HG02763 (cell line): ENCODE data around the gene MSH5.
"Not testable (repeated sequence)": the region's sequence is repeated elsewhere in the genome, so short reads cannot be mapped to it uniquely, and the experiment has no call there.

Experiments
- ATAC-seq: cut with Tn5 transposase; IDR thresholded peaks from one replicate; pipeline ENCODE4 v1.9.1; 2021; ENCODE audit warnings: mild to moderate bottlenecking, moderate library complexity; ENCODE audit not compliant: unreplicated experiment

The MSH5 gene

DNA sequence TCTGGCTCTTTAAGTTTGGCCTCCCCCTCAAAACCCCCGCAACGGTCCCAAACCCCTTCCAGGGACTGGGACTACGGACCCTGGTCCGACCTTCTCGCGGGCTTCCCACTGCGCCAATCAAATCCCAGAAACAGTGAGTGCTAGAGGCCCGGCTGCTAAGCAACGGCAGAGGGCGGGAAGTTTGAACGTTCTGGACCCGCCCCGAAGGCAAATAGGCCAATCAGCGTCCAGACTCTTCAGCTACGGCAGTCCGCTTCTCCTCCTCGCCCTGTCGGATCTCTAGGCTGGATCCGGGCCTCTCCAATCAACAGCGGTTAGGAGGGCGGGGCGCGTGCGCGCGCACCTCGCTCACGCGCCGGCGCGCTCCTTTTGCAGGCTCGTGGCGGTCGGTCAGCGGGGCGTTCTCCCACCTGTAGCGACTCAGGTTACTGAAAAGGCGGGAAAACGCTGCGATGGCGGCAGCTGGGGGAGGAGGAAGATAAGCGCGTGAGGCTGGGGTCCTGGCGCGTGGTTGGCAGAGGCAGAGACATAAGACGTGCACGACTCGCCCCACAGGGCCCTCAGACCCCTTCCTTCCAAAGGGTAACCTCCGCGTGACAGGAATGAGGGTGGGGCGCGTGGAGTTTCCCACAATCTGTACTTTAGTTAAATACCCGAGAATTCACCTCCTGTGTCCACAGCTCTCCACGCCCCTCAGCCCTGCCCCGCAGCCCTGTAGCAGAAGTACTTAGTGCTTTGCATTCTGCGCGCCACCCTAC, at the start of gene MSH5:
MSH5 (plus strand) TSS at position 367 of the 758 bp plus-strand sequence. CDS start 462 bp downstream, outside the sequence.
- ATAC-seq: peak; percentile 77

GRCh38 chr6:31690231-31691077, 49.4 kb upstream of the MSH5 start:
- ATAC-seq: no peak

- no peak for ATAC-seq
These were observed 48.7 kb upstream of the MSH5 start for GRCh38 chr6:31691078-31691463.

DNA sequence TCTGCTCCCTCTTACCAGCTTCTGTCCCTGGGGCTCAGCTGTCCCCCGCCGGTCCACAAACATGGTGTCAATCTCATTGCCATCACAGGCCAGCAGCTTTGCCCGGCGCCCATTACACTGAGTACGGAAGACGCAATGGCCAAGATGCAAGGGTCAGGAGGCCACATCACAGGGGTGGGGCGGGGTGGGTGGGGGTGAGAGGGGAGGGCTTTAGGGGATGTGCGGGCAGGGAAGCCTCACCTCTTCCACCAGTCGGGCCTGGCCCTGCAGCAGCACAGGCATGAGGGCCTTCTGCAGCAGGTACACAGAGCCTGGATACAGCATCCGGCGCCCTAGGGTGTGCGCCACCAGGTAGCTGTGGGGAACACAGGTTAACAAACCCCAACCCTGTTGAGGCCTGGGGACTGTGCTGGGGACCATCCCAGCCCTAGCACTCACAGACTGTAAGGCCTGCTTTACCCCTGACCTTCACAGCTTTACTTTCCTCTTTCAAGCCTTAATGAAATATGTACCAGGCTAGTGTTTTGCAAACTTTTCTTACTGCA, 48.2 kb upstream of the MSH5 start:
- ATAC-seq: no peak

GRCh38 chr6:31692353-31692752, 47.5 kb upstream of the MSH5 start:
- no peak for ATAC-seq

GRCh38 chr6:31692886-31693285, 46.9 kb upstream of the MSH5 start:
- ATAC-seq: no peak

- no peak for ATAC-seq
These were observed 46.3 kb upstream of the MSH5 start for GRCh38 chr6:31693535-31693934.

DNA sequence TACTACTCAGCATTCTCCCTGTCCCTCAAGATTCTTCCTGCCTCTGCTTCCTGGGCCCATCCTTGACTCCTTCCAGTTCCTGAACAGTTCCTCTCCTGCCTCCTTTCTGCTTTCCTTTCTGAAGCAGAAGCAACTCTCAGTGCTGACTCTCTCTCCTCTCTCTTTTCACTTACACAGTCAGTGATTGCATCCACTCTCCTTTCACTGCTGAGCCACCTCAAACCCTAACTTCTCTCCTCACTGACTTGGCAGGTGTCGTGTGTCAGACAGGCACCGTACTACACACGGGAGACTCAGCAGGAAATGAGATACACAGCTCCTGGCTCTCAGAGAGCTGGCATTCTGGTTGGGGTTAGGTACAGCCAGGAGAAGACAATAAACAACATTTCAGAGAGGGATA, 42.2 kb upstream of the MSH5 start:
- ATAC-seq: no peak

DNA sequence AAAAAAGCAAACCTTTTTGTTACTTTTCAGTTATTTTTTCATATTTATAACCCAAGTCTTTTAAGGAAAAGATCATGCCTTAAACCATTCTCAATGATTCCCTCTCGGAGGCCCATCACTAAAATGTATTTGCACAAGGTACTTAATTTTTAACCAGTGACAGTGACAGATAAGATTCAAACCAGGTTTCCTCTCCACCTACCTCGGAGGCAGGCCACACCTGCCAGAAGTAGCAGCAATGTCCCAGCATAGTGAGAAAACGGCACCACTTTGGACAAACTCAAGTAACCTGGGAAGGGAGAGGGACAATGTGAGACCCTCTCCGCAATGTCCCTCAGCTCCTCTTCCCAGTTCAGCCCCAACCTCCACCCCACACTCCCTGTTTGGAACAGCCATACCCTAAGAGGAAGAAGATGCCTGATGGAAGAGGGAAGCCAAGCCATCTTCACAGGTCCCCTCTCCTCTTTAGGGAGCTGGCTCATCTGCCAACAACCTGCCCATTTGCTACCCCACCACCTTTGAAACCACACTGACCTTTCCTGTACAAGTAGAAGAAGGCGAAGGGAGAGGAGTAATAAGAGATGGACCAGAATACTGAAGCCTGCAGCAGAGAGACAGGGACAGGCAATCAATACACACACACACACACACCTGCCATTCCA, 38.9 kb upstream of the MSH5 start:
- ATAC-seq: no peak

GRCh38 chr6:31701666-31702404, 38.0 kb upstream of the MSH5 start:
- ATAC-seq: no peak

GRCh38 chr6:31702405-31702818, 37.4 kb upstream of the MSH5 start:
- no peak for ATAC-seq

- ATAC-seq: peak; percentile 83
These were observed 36.7 kb upstream of the MSH5 start, which contains the start of gene ABHD16A for GRCh38 chr6:31702819-31703716. ABHD16A (minus strand) TSS chr6:31703324; CDS start chr6:31703281, 43 bp downstream.

GRCh38 chr6:31705931-31706330, 33.9 kb upstream of the MSH5 start:
- no peak for ATAC-seq

- ATAC-seq: no peak
These were observed 33.2 kb upstream of the MSH5 start, which contains the start of gene LY6G6F for GRCh38 chr6:31706599-31706998. LY6G6F (plus strand) TSS chr6:31706866; CDS start chr6:31706907, 41 bp downstream.

DNA sequence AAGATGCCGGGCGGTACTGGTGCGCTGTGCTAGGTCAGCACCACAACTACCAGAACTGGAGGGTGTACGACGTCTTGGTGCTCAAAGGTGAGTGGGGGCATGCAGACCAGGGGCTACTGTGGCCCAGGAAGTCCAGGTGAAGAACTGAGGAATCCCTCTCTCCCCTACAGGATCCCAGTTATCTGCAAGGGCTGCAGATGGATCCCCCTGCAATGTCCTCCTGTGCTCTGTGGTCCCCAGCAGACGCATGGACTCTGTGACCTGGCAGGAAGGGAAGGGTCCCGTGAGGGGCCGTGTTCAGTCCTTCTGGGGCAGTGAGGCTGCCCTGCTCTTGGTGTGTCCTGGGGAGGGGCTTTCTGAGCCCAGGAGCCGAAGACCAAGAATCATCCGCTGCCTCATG, 32.1 kb upstream of the MSH5 start:
- ATAC-seq: no peak

DNA sequence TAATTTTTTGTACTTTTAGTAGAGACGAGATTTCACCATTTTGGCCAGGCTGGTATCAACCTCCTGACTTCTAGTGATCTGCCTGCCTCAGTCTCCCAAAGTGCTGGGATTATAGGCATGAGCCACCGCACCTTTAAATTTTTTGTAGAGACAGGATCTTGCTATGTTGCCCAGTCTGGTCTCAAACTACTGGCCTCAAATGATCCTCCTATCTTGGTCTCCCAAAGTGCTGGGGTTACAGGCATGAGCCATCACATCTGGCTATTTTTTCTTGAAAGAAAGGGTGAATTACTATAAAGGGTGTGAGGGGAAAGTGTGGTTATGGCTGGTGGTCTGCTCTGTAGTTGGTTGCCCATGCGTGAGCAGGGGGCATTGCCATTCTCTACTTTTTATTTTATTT, 31.6 kb upstream of the MSH5 start:
- ATAC-seq: no peak

GRCh38 chr6:31709157-31709556, 30.6 kb upstream of the MSH5 start:
- ATAC-seq: not testable (repeated sequence)

DNA sequence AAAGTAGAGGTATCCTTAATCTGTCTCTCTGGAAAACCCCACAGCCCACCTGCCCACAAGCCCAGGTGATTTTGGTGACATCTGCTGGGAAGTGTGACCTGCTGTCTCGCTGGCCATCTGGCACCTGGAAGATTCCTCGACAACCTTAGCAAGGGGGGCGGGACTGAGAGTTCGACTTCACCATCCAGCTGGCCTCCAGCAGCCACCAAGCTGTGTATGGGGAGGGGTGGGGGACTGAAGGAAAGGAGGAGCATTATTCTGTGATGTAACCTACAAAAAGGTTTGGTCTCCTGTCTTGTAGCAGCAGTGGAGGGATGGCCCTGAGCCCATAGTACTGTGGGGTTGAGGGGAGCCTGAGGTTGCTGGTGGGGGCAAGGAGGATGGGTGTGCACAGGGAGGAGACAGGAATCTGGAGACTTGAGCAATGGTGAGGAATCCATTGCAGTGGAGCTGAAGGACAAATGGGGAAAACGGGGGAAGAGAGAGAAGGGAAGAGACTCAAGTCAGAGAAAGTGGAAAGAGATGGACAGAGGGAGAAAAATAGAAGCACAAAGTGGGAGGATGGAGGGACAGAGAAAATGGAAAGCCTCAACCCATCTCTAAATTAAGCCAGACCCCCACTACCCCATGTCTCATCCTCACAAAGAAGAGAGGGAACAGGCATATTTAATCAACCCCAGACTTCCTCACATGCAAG, 29.1 kb upstream of the MSH5 start:
- no peak for ATAC-seq

- no peak for ATAC-seq
These were observed 28.6 kb upstream of the MSH5 start for GRCh38 chr6:31711233-31711632.
